ENCODE measurements around the gene SP2. TPM values are rescaled to one million over a fixed set of nuclear protein-coding genes. Genes with fewer than 3 reads are reported as not detected.
A peak's percentile ranks its signal among the peaks of the same experiment; 100 is the strongest.

The SP2 gene
- total RNA-seq (0.26 and 1.5 TPM in 2 replicates), polyA plus RNA-seq (2.6 and 5.3 TPM in 2 replicates), polyA minus RNA-seq (ENCODE audit: low replicate concordance) (10.4 and 31.4 TPM in 2 replicates)
- polyA plus RNA-seq (2012): 10.3 and 14.4 TPM in 2 replicates

DNA sequence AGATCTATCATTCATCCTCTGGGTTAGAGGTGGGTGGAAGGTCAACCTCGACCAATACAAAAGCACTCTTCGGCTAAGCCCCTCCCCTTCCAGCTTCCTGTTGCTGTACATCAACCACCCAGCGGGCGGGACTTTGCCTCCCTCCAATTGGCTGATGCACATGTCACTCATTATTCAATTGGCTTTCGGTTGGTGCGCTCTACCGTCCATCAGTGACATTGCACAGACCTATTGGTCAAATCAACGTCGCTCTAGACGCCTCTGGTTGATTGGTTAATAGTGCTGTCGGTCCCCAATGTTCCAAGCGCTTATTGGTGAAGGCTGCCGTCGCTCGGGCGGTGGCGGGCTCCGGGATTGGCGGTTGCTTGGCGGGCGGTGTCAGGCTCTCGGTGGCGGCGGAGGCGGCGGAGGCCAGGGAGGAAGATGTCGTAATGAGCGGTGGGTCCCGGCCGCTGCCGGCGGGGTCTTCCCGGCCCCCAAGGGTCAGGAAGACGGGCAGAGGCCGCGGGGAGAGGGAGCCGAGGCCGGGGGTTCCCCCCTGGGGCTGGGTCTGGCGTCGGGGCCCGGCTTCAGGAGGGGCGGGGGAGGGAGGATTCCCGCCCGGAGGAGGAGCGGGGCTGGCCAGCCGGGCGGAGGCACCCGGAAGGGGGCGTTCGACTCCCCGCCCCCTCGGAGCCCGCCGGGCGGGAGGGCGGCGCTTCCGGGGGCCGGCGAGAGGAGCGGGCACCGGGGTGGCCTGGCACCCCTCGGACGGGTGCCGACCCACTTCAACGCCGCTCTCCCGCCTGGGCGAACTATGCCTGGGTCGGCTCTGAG is at the start of gene SP2:
TSS of gene SP2 (plus strand) at position 381 of the 816 bp plus-strand sequence. CDS start at position 432, 51 bp downstream.
- peak within 1 kb of the TSS; percentile 92 for H3K27ac ChIP-seq (ENCODE audit: insufficient read depth, low read length)
- H3K9me3 ChIP-seq (ENCODE audit: control insufficient read depth, insufficient read depth, low read depth, low read length): no peaks in the 10 kb centered on the region
- peaks cover 3% of the 10 kb centered on the region for H3K79me2 ChIP-seq (ENCODE audit: control insufficient read depth, insufficient read depth, low read length)
- no peaks in the 10 kb centered on the region for H3K27me3 ChIP-seq (ENCODE audit: control insufficient read depth, insufficient read depth, low read length)
- H2AFZ ChIP-seq (ENCODE audit: low read length): peak within 1 kb of the TSS; percentile 85
- peak within 1 kb of the TSS; percentile 91 to 95 (median 92) for H3K4me3 ChIP-seq (replicated peaks in 1 of 4; ENCODE audit: control extremely low read depth in 1 of 4, insufficient read depth in 1 of 4, low read depth in 3 of 4, low read length in 4 of 4)
- DNase-seq (ENCODE audit: low read depth in 2 of 2): peak; percentile 100
- peak within 1 kb of the TSS; percentile 89 for H3K9ac ChIP-seq (ENCODE audit: insufficient read depth, low read length)
- TF ChIP-seq, protein P1, sequence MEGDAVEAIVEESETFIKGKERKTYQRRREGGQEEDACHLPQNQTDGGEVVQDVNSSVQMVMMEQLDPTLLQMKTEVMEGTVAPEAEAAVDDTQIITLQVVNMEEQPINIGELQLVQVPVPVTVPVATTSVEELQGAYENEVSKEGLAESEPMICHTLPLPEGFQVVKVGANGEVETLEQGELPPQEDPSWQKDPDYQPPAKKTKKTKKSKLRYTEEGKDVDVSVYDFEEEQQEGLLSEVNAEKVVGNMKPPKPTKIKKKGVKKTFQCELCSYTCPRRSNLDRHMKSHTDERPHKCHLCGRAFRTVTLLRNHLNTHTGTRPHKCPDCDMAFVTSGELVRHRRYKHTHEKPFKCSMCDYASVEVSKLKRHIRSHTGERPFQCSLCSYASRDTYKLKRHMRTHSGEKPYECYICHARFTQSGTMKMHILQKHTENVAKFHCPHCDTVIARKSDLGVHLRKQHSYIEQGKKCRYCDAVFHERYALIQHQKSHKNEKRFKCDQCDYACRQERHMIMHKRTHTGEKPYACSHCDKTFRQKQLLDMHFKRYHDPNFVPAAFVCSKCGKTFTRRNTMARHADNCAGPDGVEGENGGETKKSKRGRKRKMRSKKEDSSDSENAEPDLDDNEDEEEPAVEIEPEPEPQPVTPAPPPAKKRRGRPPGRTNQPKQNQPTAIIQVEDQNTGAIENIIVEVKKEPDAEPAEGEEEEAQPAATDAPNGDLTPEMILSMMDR (conservative IDR thresholded peaks at IDR 0.05 in 1 of 2, IDR thresholded peaks at IDR 0.05 in 1 of 2; ENCODE audit: low read depth in 1 of 2, low read length in 2 of 2): peak in 1 of 2 donors; percentile 11
- no peak for TF ChIP-seq EZH2 (IDR thresholded peaks at IDR 0.05; ENCODE audit: low read length, missing control alignments)
- peaks cover 4% of the 10 kb centered on the region for H3K4me1 ChIP-seq (ENCODE audit: control insufficient read depth, extremely low read depth, insufficient read depth, low read length)
- peak within 1 kb of the TSS; percentile 100 for H3K4me2 ChIP-seq (ENCODE audit: extremely low read depth, insufficient read depth, low read length)
- peaks cover 1% of the 10 kb centered on the region for H3K36me3 ChIP-seq (ENCODE audit: control insufficient read depth, insufficient read depth, low read length)
- no peaks in the 10 kb centered on the region for H4K20me1 ChIP-seq (ENCODE audit: control insufficient read depth, extremely low read depth, insufficient read depth, low read length)

GRCh38 chr17:47846716-47847340 is 49.2 kb upstream of the SP2 start:
- TF ChIP-seq, protein P1 (conservative IDR thresholded peaks at IDR 0.05 in 1 of 2, IDR thresholded peaks at IDR 0.05 in 1 of 2; ENCODE audit: low read depth in 1 of 2, low read length in 2 of 2): peak in 1 of 2 donors; percentile 1
- peak; percentile 86 for TF ChIP-seq EZH2 (IDR thresholded peaks at IDR 0.05; ENCODE audit: low read length, missing control alignments)
- DNase-seq (ENCODE audit: low read depth in 2 of 2): no peak
- Histone ChIP-seq H4K20me1 (ENCODE audit: control insufficient read depth, extremely low read depth, insufficient read depth, low read length) (no peaks in the 10 kb centered on the region), H3K27me3 (ENCODE audit: control insufficient read depth, insufficient read depth, low read length) (peaks cover 42% of the 10 kb centered on the region), H3K4me2 (ENCODE audit: extremely low read depth, insufficient read depth, low read length) (no peak overlapping the region), H3K4me3 (replicated peaks in 1 of 4; ENCODE audit: control extremely low read depth in 1 of 4, insufficient read depth in 1 of 4, low read depth in 3 of 4, low read length in 4 of 4) (no peak overlapping the region), H2AFZ (ENCODE audit: low read length) (no peak overlapping the region), H3K9ac (ENCODE audit: insufficient read depth, low read length) (no peak overlapping the region), H3K27ac (ENCODE audit: insufficient read depth, low read length) (no peak overlapping the region), H3K4me1 (ENCODE audit: control insufficient read depth, extremely low read depth, insufficient read depth, low read length) (peaks cover 2% of the 10 kb centered on the region), H3K79me2 (ENCODE audit: control insufficient read depth, insufficient read depth, low read length) (no peaks in the 10 kb centered on the region), H3K9me3 (ENCODE audit: control insufficient read depth, insufficient read depth, low read depth, low read length) (no peaks in the 10 kb centered on the region), H3K36me3 (ENCODE audit: control insufficient read depth, insufficient read depth, low read length) (no peaks in the 10 kb centered on the region)
